Activated CD4-positive, CD25-positive, alpha-beta regulatory T cell treated with anti-CD3 and anti-CD28 coated beads, Interleukin-2, amount 50 U/mL, for 24 hours (primary cell): ENCODE data around the gene ASIC3.
"Not testable (repeated sequence)": the region's sequence is repeated elsewhere in the genome, so short reads cannot be mapped to it uniquely, and the experiment has no call there.

Source experiments
- ATAC-seq, 2 donors: fragments of 150-1000 bp; cut with Tn5 transposase; one replicate each; pipeline ENCODE4 v1.10.0; 2021; ENCODE audit warnings: mild to moderate bottlenecking in 1 of 2, moderate library complexity in 1 of 2

Gene ASIC3

GRCh38 chr7:151047976-151048815, at the start of gene ASIC3:
ASIC3 (plus strand) TSS chr7:151048531; CDS start chr7:151048886, 355 bp downstream.
- no peak for ATAC-seq

- no peak for ATAC-seq
These were observed 49.3 kb upstream of the ASIC3 start for GRCh38 chr7:150999001-150999400.

- no peak for ATAC-seq
These were observed 48.7 kb upstream of the ASIC3 start for GRCh38 chr7:150999497-151000230.

GRCh38 chr7:151000897-151001495, 47.3 kb upstream of the ASIC3 start:
- ATAC-seq, result no peak

- no peak for ATAC-seq
These were observed 46.8 kb upstream of the ASIC3 start for GRCh38 chr7:151001546-151001945.

- ATAC-seq, result no peak
These were observed 44.8 kb upstream of the ASIC3 start for GRCh38 chr7:151003572-151003971.

- ATAC-seq, result no peak
These were observed 42.8 kb upstream of the ASIC3 start for GRCh38 chr7:151005566-151005965.

- ATAC-seq, result no peak
These were observed 41.6 kb upstream of the ASIC3 start for GRCh38 chr7:151006590-151007300.

- ATAC-seq, result no peak
These were observed 40.8 kb upstream of the ASIC3 start for GRCh38 chr7:151007469-151007898.

- no peak for ATAC-seq
These were observed 40.2 kb upstream of the ASIC3 start for GRCh38 chr7:151008143-151008510.

GRCh38 chr7:151008511-151009323, 39.6 kb upstream of the ASIC3 start:
- ATAC-seq, result peak; percentile 80 to 82

GRCh38 chr7:151009327-151010036, 38.8 kb upstream of the ASIC3 start:
- no peak for ATAC-seq

- no peak for ATAC-seq
These were observed 38.4 kb upstream of the ASIC3 start for GRCh38 chr7:151010037-151010306.

- ATAC-seq, result peak in 1 of 2 donors; percentile 11
These were observed 37.8 kb upstream of the ASIC3 start for GRCh38 chr7:151010307-151011096.

- no peak for ATAC-seq
These were observed 37.3 kb upstream of the ASIC3 start for GRCh38 chr7:151011097-151011409.

GRCh38 chr7:151011616-151012015, 36.7 kb upstream of the ASIC3 start:
- ATAC-seq, result not testable (repeated sequence)

- ATAC-seq, result no peak
These were observed 36.2 kb upstream of the ASIC3 start for GRCh38 chr7:151012031-151012692.

GRCh38 chr7:151012911-151013347, 35.4 kb upstream of the ASIC3 start:
- no peak for ATAC-seq

- peak; percentile 1 to 4 for ATAC-seq
These were observed 35.0 kb upstream of the ASIC3 start for GRCh38 chr7:151013356-151013732.
